Measurements from ENCODE around the gene CALCR. TPM values are rescaled to one million over a fixed set of nuclear protein-coding genes. Genes with fewer than 3 reads are reported as not detected.

The CALCR gene
- total RNA-seq, 4 donors from 2014 or later = 0.39 to 0.78 (median 0.64) TPM; not detected in 1

- in situ Hi-C loops (cut with MboI; ENCODE audit: low sequenced_read_pairs in 4 of 4) = no loop called here
Observed at GRCh38 chr7:93547716-93548115, 26.8 kb downstream of the CALCR start.

GRCh38 chr7:93544691-93545090, 29.8 kb downstream of the CALCR start:
- H3K4me1 ChIP-seq = no peaks in the 10 kb centered on the region
- ATAC-seq (no peak), DNase-seq (no peak)
- H3K9me3 ChIP-seq = no peaks in the 10 kb centered on the region
- no peaks in the 10 kb centered on the region for H3K27me3 ChIP-seq
- no peak overlapping the region for H3K27ac ChIP-seq
- TF ChIP-seq CTCF (IDR thresholded peaks at IDR 0.05 in 4 of 5, conservative IDR thresholded peaks at IDR 0.05 in 1 of 5) (no peak), POLR2A (IDR thresholded peaks at IDR 0.05) (no peak)
- H3K36me3 ChIP-seq = no peaks in the 10 kb centered on the region
- intact Hi-C loops (cut with DNase I; ENCODE audit: low total_unique reads) = no loop called here
- in situ Hi-C loops (cut with MboI; ENCODE audit: low sequenced_read_pairs in 4 of 4) = no loop called here
- no peak overlapping the region for H3K4me3 ChIP-seq

More at GRCh38 chr7:93547716-93548115, 26.8 kb downstream of the CALCR start:
- intact Hi-C loops (cut with DNase I; ENCODE audit: low total_unique reads) = no loop called here
- TF ChIP-seq POLR2A (IDR thresholded peaks at IDR 0.05) (no peak), CTCF (IDR thresholded peaks at IDR 0.05 in 4 of 5, conservative IDR thresholded peaks at IDR 0.05 in 1 of 5) (no peak)
- no peaks in the 10 kb centered on the region for H3K36me3 ChIP-seq
- ATAC-seq (no peak), DNase-seq (no peak)
- H3K9me3 ChIP-seq = no peaks in the 10 kb centered on the region
- H3K4me3 ChIP-seq = no peak overlapping the region
- H3K27ac ChIP-seq = no peak overlapping the region
- no peaks in the 10 kb centered on the region for H3K4me1 ChIP-seq
- H3K27me3 ChIP-seq = no peaks in the 10 kb centered on the region

DNA sequence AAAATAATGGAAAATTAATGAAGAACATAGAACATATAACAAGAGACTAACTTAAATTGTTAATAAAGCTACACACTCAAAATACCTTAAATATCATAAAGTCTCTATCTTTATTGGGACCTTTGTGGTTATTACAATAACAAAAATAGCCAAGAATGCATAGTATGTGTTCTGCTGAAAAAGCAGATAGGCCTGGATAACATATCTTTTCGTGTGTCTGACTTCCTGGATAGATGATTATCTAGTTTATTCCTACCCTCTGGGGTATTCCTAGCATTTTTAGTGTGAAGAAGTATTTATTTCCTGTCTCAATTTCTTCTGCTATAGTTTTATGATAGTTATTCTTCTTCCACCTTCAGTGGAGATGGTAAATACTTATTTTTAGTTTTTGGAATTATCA, 36.5 kb downstream of the CALCR start:
- DNase-seq (no peak), ATAC-seq (no peak)
- no peaks in the 10 kb centered on the region for H3K36me3 ChIP-seq
- intact Hi-C loops (cut with DNase I; ENCODE audit: low total_unique reads) (no loop called here), in situ Hi-C loops (cut with MboI; ENCODE audit: low sequenced_read_pairs in 4 of 4) (no loop called here)
- no peaks in the 10 kb centered on the region for H3K4me1 ChIP-seq
- H3K27me3 ChIP-seq = no peaks in the 10 kb centered on the region
- H3K9me3 ChIP-seq = no peaks in the 10 kb centered on the region
- H3K4me3 ChIP-seq = no peak overlapping the region
- TF ChIP-seq CTCF (IDR thresholded peaks at IDR 0.05 in 4 of 5, conservative IDR thresholded peaks at IDR 0.05 in 1 of 5) = no peak
- no peak for TF ChIP-seq POLR2A (IDR thresholded peaks at IDR 0.05)
- H3K27ac ChIP-seq = no peak overlapping the region

- no peaks in the 10 kb centered on the region for H3K4me1 ChIP-seq
- ATAC-seq = no peak
- TF ChIP-seq CTCF (IDR thresholded peaks at IDR 0.05 in 4 of 5, conservative IDR thresholded peaks at IDR 0.05 in 1 of 5) (no peak), POLR2A (IDR thresholded peaks at IDR 0.05) (no peak)
- no peaks in the 10 kb centered on the region for H3K9me3 ChIP-seq
- intact Hi-C loops (cut with DNase I; ENCODE audit: low total_unique reads) = no loop called here
- no peaks in the 10 kb centered on the region for H3K36me3 ChIP-seq
- in situ Hi-C loops (cut with MboI; ENCODE audit: low sequenced_read_pairs in 4 of 4) = no loop called here
- no peaks in the 10 kb centered on the region for H3K27me3 ChIP-seq
- H3K4me3 ChIP-seq = no peak overlapping the region
- no peak for DNase-seq
- H3K27ac ChIP-seq = no peak overlapping the region
Observed at GRCh38 chr7:93535616-93536015, 38.9 kb downstream of the CALCR start.

DNA sequence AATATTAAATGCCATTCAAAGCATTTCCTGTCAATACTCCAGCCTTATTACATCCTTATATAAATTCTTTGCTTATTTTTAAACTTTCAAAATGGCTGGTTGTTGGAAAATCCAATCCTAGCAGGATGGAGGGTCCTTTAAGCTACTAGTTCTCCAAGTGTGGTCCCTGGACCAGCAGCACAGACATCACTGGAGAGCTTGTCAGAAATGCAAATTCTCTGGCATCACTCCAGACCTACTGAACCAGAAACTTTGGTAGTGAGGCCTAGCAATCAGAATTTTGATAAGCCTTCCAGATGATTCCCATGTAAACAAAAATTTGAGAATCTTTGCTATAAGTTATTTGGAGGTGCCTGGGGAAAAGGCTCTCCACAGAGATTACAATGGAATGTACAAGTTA, 43.8 kb downstream of the CALCR start:
- ATAC-seq (no peak), DNase-seq (no peak)
- Histone ChIP-seq H3K9me3 (no peaks in the 10 kb centered on the region), H3K27me3 (no peaks in the 10 kb centered on the region), H3K4me3 (no peak overlapping the region), H3K4me1 (no peaks in the 10 kb centered on the region), H3K36me3 (no peaks in the 10 kb centered on the region), H3K27ac (no peak overlapping the region)
- TF ChIP-seq CTCF (IDR thresholded peaks at IDR 0.05 in 4 of 5, conservative IDR thresholded peaks at IDR 0.05 in 1 of 5) = no peak
- TF ChIP-seq POLR2A (IDR thresholded peaks at IDR 0.05) = no peak
- intact Hi-C loops (cut with DNase I; ENCODE audit: low total_unique reads) = no loop called here
- in situ Hi-C loops (cut with MboI; ENCODE audit: low sequenced_read_pairs in 4 of 4) = no loop called here

All from gastrocnemius medialis (tissue), 4 donors.